H1 (cell line): Measurements from ENCODE around the gene ELMO3. TPM values are rescaled to one million over a fixed set of nuclear protein-coding genes. Genes with fewer than 3 reads are reported as not detected.

Source experiments
- CBX5 ChIP-seq: fragments of 300-800, 300-1000 bp; sonication (generic); IDR thresholded peaks from 2 replicates; pipeline ENCODE4 v1.7.1; 2016; ENCODE audit warnings: antibody characterized with exemption, low read length, low read depth
- CBX8 ChIP-seq: fragments of 300-800, 300-1000 bp; sonication (generic); IDR thresholded peaks from 2 replicates; pipeline ENCODE4 v1.7.1; 2016; ENCODE audit warnings: low read depth, low read length, borderline replicate concordance
- CREB1 ChIP-seq: IDR thresholded peaks from 2 replicates; pipeline ENCODE4 v1.6.1; 2012; ENCODE audit warnings: inconsistent platforms
- CTBP2 ChIP-seq: IDR thresholded peaks from 2 replicates; pipeline ENCODE4 v1.7.0; 2011; ENCODE audit warnings: borderline replicate concordance, mild to moderate bottlenecking, moderate library complexity, mixed read lengths, low read length; ENCODE audit not compliant: insufficient read depth, insufficient read length
- EZH2 ChIP-seq: fragments of 200-600 bp; sonication (generic); IDR thresholded peaks from 2 replicates; pipeline ENCODE4 v1.7.1; 2012; ENCODE audit warnings: low read depth, mild to moderate bottlenecking, moderate library complexity, low read length, inconsistent platforms; ENCODE audit not compliant: severe bottlenecking
- KDM1A ChIP-seq: fragments of 200-600, 300-600 bp; sonication (generic); IDR thresholded peaks from 2 replicates; pipeline ENCODE4 v1.7.1; 2016; ENCODE audit warnings: mild to moderate bottlenecking, low read length, borderline replicate concordance
- RBBP5 ChIP-seq: IDR thresholded peaks from 2 replicates; pipeline ENCODE4 v1.7.1; 2012; ENCODE audit warnings: low read depth, mild to moderate bottlenecking, inconsistent platforms, low read length, moderate library complexity, borderline replicate concordance
- TAF1 ChIP-seq: IDR thresholded peaks from 2 replicates; pipeline ENCODE4 v1.6.1; 2011; ENCODE audit warnings: mild to moderate bottlenecking, low read depth, low read length
- polyA plus RNA-seq, 7 experiments: library from polyadenylated mRNA; depleted of rRNA in 3 of 7; stranded (reverse) in 5 of 7; unstranded in 2 of 7; fragments of >200 nt in 5 of 7; fragments of 200-250 nt in 2 of 7; gene quantifications; 1 replicate in 5 of 7; 2 replicates in 1 of 7; 4 replicates in 1 of 7; pipeline versions ENCODE4 v1.2.1 to v1.2.3, GENCODE V29; 2011 to 2013; ENCODE audit warnings: missing spikeins in 2 of 7, mixed read lengths in 2 of 7
- total RNA-seq: library from RNA; stranded (reverse); fragmentation: NEBNext Ultra II Directional; extraction: Animal tissue kit (Norgen Biotek cat#: 25700); gene quantifications from 2 replicates; pipeline ENCODE4 v1.2.1, GENCODE V29; 2021
- TF ChIP-seq, protein P1 (sequence below): fragments of 300-600 bp; sonication (generic); IDR thresholded peaks from 2 replicates; pipeline ENCODE4 v1.7.1; 2012; ENCODE audit warnings: low read length, moderate library complexity, mild to moderate bottlenecking, inconsistent platforms; ENCODE audit not compliant: insufficient replicate concordance

ELMO3 gene
- total and polyA plus RNA-seq, 2 of the 8 experiments (the other 6 are each of a cell fraction or from before 2014, with no cell fraction given) = 9.6 to 10.9 TPM

- TF ChIP-seq KDM1A = no peak
- no peak for TF ChIP-seq CTBP2
- TF ChIP-seq RBBP5 = no peak
- no peak for TF ChIP-seq CREB1
- TF ChIP-seq, protein P1, sequence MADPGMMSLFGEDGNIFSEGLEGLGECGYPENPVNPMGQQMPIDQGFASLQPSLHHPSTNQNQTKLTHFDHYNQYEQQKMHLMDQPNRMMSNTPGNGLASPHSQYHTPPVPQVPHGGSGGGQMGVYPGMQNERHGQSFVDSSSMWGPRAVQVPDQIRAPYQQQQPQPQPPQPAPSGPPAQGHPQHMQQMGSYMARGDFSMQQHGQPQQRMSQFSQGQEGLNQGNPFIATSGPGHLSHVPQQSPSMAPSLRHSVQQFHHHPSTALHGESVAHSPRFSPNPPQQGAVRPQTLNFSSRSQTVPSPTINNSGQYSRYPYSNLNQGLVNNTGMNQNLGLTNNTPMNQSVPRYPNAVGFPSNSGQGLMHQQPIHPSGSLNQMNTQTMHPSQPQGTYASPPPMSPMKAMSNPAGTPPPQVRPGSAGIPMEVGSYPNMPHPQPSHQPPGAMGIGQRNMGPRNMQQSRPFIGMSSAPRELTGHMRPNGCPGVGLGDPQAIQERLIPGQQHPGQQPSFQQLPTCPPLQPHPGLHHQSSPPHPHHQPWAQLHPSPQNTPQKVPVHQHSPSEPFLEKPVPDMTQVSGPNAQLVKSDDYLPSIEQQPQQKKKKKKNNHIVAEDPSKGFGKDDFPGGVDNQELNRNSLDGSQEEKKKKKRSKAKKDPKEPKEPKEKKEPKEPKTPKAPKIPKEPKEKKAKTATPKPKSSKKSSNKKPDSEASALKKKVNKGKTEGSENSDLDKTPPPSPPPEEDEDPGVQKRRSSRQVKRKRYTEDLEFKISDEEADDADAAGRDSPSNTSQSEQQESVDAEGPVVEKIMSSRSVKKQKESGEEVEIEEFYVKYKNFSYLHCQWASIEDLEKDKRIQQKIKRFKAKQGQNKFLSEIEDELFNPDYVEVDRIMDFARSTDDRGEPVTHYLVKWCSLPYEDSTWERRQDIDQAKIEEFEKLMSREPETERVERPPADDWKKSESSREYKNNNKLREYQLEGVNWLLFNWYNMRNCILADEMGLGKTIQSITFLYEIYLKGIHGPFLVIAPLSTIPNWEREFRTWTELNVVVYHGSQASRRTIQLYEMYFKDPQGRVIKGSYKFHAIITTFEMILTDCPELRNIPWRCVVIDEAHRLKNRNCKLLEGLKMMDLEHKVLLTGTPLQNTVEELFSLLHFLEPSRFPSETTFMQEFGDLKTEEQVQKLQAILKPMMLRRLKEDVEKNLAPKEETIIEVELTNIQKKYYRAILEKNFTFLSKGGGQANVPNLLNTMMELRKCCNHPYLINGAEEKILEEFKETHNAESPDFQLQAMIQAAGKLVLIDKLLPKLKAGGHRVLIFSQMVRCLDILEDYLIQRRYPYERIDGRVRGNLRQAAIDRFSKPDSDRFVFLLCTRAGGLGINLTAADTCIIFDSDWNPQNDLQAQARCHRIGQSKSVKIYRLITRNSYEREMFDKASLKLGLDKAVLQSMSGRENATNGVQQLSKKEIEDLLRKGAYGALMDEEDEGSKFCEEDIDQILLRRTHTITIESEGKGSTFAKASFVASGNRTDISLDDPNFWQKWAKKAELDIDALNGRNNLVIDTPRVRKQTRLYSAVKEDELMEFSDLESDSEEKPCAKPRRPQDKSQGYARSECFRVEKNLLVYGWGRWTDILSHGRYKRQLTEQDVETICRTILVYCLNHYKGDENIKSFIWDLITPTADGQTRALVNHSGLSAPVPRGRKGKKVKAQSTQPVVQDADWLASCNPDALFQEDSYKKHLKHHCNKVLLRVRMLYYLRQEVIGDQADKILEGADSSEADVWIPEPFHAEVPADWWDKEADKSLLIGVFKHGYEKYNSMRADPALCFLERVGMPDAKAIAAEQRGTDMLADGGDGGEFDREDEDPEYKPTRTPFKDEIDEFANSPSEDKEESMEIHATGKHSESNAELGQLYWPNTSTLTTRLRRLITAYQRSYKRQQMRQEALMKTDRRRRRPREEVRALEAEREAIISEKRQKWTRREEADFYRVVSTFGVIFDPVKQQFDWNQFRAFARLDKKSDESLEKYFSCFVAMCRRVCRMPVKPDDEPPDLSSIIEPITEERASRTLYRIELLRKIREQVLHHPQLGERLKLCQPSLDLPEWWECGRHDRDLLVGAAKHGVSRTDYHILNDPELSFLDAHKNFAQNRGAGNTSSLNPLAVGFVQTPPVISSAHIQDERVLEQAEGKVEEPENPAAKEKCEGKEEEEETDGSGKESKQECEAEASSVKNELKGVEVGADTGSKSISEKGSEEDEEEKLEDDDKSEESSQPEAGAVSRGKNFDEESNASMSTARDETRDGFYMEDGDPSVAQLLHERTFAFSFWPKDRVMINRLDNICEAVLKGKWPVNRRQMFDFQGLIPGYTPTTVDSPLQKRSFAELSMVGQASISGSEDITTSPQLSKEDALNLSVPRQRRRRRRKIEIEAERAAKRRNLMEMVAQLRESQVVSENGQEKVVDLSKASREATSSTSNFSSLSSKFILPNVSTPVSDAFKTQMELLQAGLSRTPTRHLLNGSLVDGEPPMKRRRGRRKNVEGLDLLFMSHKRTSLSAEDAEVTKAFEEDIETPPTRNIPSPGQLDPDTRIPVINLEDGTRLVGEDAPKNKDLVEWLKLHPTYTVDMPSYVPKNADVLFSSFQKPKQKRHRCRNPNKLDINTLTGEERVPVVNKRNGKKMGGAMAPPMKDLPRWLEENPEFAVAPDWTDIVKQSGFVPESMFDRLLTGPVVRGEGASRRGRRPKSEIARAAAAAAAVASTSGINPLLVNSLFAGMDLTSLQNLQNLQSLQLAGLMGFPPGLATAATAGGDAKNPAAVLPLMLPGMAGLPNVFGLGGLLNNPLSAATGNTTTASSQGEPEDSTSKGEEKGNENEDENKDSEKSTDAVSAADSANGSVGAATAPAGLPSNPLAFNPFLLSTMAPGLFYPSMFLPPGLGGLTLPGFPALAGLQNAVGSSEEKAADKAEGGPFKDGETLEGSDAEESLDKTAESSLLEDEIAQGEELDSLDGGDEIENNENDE = no peak
- no peak for TF ChIP-seq CBX8
- no peak for TF ChIP-seq CBX5
- no peak for TF ChIP-seq TAF1
- TF ChIP-seq EZH2 = no peak
Observed at GRCh38 chr16:67241008-67241900, 42.3 kb downstream of the ELMO3 start (continued).
